ENCODE measurements around the gene ZSCAN5C. TPM values are rescaled to one million over a fixed set of nuclear protein-coding genes. Genes with fewer than 3 reads are reported as not detected.

Gene ZSCAN5C
- total and polyA plus RNA-seq, 4 experiments from 2014 or later, result not detected

DNA sequence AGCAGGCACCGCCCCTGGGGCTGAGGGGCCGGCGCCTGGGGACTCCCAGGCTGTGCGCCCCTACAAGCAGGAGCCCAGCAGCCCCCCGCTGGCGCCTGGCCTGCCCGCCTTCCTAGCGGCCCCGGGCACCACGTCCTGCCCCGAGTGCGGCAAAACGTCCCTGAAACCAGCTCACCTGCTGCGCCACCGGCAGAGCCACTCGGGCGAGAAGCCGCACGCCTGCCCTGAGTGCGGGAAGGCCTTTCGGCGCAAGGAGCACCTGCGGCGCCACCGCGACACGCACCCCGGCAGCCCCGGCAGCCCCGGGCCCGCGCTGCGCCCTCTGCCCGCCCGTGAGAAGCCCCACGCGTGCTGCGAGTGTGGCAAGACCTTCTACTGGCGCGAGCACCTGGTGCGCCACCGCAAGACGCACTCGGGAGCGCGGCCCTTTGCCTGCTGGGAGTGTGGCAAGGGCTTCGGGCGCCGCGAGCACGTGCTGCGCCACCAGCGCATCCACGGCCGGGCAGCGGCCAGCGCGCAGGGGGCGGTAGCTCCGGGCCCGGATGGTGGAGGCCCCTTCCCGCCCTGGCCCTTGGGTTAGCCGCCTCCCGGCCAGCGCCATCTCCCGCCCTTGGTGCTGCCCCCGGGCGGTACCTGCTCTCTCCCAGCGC is 42.3 kb upstream of the ZSCAN5C start:
- no peaks in the 10 kb centered on the region for H3K9me3 ChIP-seq (ENCODE audit: control insufficient read depth in 1 of 2, low read length in 2 of 2)
- DNase-seq, result no peak
- Mint-ChIP-seq H3K9me3 (no peaks in the 10 kb centered on the region), H3K36me3 (peaks cover 25 to 35% of the 10 kb centered on the region in 2 donors), H3K4me1 (peaks cover 0 to 3% (median 2%) of the 10 kb centered on the region in 4 donors), H3K4me3 (no peak overlapping the region), H3K27me3 (peaks cover 0 to 2% of the 10 kb centered on the region in 2 donors), H3K27ac (no peak overlapping the region)
- CTCF ChIA-PET (ENCODE audit: partially characterized antibody), result no interaction called here
- no peaks in the 10 kb centered on the region for H3K27me3 ChIP-seq (ENCODE audit: insufficient read depth, low read length)
- H3K4me1 ChIP-seq (ENCODE audit: insufficient read depth, low read length), result no peaks in the 10 kb centered on the region
- POLR2A ChIA-PET (ENCODE audit: partially characterized antibody), result interaction anchor here (1.1 kb wide), 1 partner anchor 18 kb away, joined by 3 read pairs; the partner anchor contains the start of gene ZNF444
- H3K27ac ChIP-seq (ENCODE audit: low read depth, low read length), result no peak overlapping the region
- H3K36me3 ChIP-seq (ENCODE audit: insufficient read depth, low read length), result peaks cover 13% of the 10 kb centered on the region
- intact Hi-C loops (cut with micrococcal nuclease), result no loop called here
- H3K4me3 ChIP-seq (ENCODE audit: low read length in 2 of 2), result no peak overlapping the region

DNA sequence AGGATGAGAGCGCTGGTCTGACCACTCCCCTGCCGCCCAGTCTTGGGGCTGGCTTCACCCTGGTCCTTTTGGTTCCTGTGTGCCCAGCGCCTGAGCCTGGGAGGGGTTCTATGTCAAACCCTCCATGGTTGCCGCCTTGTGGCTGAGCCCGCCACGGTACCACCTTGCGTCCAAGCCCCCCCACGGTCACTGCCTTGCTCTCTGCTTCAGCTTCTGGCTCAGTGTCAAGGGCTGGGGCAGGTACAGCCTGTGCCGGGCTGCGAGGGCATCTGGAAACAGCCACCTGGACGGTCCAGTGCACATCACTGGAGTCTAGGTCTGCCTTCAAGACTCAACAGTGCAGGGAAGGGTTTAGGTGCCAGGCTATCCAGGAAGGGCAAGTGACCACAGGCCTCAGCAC is 40.5 kb upstream of the ZSCAN5C start:
- H3K36me3 Mint-ChIP-seq, result peaks cover 18 to 23% of the 10 kb centered on the region in 2 donors
- Histone ChIP-seq H3K4me3 (ENCODE audit: low read length in 2 of 2) (no peak overlapping the region), H3K27me3 (ENCODE audit: insufficient read depth, low read length) (no peaks in the 10 kb centered on the region), H3K9me3 (ENCODE audit: control insufficient read depth in 1 of 2, low read length in 2 of 2) (no peaks in the 10 kb centered on the region), H3K27ac (ENCODE audit: low read depth, low read length) (no peak overlapping the region), H3K4me1 (ENCODE audit: insufficient read depth, low read length) (no peaks in the 10 kb centered on the region), H3K36me3 (ENCODE audit: insufficient read depth, low read length) (peaks cover 8% of the 10 kb centered on the region)
- H3K27ac Mint-ChIP-seq, result no peak overlapping the region
- ChIA-PET POLR2A (ENCODE audit: partially characterized antibody) (no interaction called here), CTCF (ENCODE audit: partially characterized antibody) (no interaction called here)
- H3K4me3 Mint-ChIP-seq, result no peak overlapping the region
- H3K27me3 Mint-ChIP-seq, result peaks cover 3% of the 10 kb centered on the region in 2 donors
- peaks cover 0 to 4% (median 3%) of the 10 kb centered on the region in 4 donors for H3K4me1 Mint-ChIP-seq
- H3K9me3 Mint-ChIP-seq, result peaks cover 0 to 2% (median 0%) of the 10 kb centered on the region in 8 donors
- intact Hi-C loops (cut with micrococcal nuclease), result no loop called here
- DNase-seq, result no peak

DNA sequence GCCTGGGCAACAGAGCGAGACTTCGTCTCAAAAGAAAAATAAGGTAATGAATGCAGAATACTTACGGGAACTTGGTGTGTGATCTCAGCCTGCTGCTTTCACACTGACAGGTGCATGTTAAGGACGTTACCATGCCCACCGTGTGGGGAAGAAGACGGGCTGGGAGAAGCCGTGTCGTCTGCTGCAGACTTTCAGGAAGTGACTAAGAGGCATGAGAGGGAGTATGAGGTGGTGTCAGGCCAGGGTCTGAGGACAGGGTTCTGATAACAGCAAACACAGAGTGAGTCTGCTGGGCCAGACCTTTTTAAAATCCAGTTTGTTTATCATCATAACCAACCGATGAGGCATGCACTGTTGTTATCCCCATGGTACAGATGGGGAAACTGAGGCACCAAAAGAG is 39.8 kb upstream of the ZSCAN5C start:
- Histone ChIP-seq H3K27me3 (ENCODE audit: insufficient read depth, low read length) (no peaks in the 10 kb centered on the region), H3K9me3 (ENCODE audit: control insufficient read depth in 1 of 2, low read length in 2 of 2) (no peaks in the 10 kb centered on the region), H3K27ac (ENCODE audit: low read depth, low read length) (no peak overlapping the region), H3K36me3 (ENCODE audit: insufficient read depth, low read length) (peaks cover 8% of the 10 kb centered on the region), H3K4me3 (ENCODE audit: low read length in 2 of 2) (no peak overlapping the region), H3K4me1 (ENCODE audit: insufficient read depth, low read length) (no peaks in the 10 kb centered on the region)
- ChIA-PET POLR2A (ENCODE audit: partially characterized antibody) (no interaction called here), CTCF (ENCODE audit: partially characterized antibody) (no interaction called here)
- Mint-ChIP-seq H3K36me3 (peaks cover 18 to 20% of the 10 kb centered on the region in 2 donors), H3K27me3 (peaks cover 3% of the 10 kb centered on the region in 2 donors), H3K9me3 (peaks cover 0 to 2% (median 0%) of the 10 kb centered on the region in 8 donors), H3K4me1 (peaks cover 0 to 4% (median 3%) of the 10 kb centered on the region in 4 donors), H3K27ac (no peak overlapping the region), H3K4me3 (no peak overlapping the region)
- no peak for DNase-seq
- intact Hi-C loops (cut with micrococcal nuclease), result no loop called here

DNA sequence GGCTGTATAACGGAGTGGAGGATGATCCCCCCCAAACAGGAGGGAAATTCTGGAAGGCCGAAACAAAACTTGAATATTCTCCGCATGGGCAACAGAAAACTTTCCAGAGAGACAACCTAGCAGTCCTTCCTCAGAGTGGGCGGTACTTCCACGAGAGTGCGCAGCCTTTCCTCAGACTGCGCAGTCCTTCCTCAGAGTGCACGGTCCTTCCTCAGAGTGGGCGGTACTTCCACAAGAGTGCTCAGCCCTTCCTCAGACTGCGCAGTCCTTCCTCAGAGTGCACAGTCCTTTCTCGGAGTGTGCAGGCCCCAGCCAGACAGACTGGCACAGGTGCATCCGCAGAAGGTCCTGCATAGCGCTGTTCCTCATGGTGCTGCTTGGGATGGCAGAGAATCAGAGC is 39.0 kb upstream of the ZSCAN5C start:
- Mint-ChIP-seq H3K27me3 (peaks cover 3 to 5% of the 10 kb centered on the region in 2 donors), H3K4me1 (peaks cover 0 to 4% (median 3%) of the 10 kb centered on the region in 4 donors), H3K4me3 (peak overlapping the region in 1 of 8 donors; percentile 53), H3K36me3 (peaks cover 12% of the 10 kb centered on the region in 2 donors), H3K9me3 (peaks cover 0 to 2% (median 0%) of the 10 kb centered on the region in 8 donors), H3K27ac (peak overlapping the region in 1 of 7 donors; percentile 55)
- no peak overlapping the region for H3K4me3 ChIP-seq (ENCODE audit: low read length in 2 of 2)
- intact Hi-C loops (cut with micrococcal nuclease), result no loop called here
- POLR2A ChIA-PET (ENCODE audit: partially characterized antibody), result no interaction called here
- H3K27ac ChIP-seq (ENCODE audit: low read depth, low read length), result no peak overlapping the region
- CTCF ChIA-PET (ENCODE audit: partially characterized antibody), result no interaction called here
- DNase-seq, result no peak
- no peaks in the 10 kb centered on the region for H3K9me3 ChIP-seq (ENCODE audit: control insufficient read depth in 1 of 2, low read length in 2 of 2)
- H3K36me3 ChIP-seq (ENCODE audit: insufficient read depth, low read length), result peaks cover 8% of the 10 kb centered on the region
- no peaks in the 10 kb centered on the region for H3K4me1 ChIP-seq (ENCODE audit: insufficient read depth, low read length)
- H3K27me3 ChIP-seq (ENCODE audit: insufficient read depth, low read length), result no peaks in the 10 kb centered on the region

DNA sequence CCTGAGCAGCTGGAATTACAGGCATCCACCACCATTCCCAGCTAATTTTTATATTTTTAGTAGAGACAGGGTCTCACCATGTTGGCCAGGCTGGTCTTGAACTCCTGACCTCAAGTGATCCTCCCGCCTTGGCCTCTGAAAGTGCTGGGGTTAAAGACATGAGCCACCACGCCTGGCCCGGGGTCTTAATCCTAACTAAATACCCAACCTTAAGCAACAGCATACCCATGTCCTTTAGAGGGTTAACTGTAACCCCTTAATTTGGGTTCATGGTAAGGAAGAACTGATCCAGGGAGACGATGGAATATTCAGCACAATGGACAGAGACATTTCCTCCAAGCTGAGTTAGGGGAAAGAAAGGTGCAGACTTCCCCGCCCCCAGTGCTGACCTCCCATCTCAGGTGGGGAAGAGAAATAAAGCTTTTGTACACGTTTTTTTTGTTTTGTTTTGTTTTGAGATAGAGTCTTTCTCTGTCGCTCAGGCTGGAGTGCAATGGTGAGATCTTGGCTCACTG is 35.0 kb upstream of the ZSCAN5C start:
- Histone ChIP-seq H3K4me3 (ENCODE audit: low read length in 2 of 2) (no peak overlapping the region), H3K27ac (ENCODE audit: low read depth, low read length) (no peak overlapping the region), H3K36me3 (ENCODE audit: insufficient read depth, low read length) (no peaks in the 10 kb centered on the region), H3K27me3 (ENCODE audit: insufficient read depth, low read length) (no peaks in the 10 kb centered on the region), H3K9me3 (ENCODE audit: control insufficient read depth in 1 of 2, low read length in 2 of 2) (no peaks in the 10 kb centered on the region), H3K4me1 (ENCODE audit: insufficient read depth, low read length) (no peaks in the 10 kb centered on the region)
- POLR2A ChIA-PET (ENCODE audit: partially characterized antibody), result no interaction called here
- H3K36me3 Mint-ChIP-seq, result no peaks in the 10 kb centered on the region
- peaks cover 4 to 15% of the 10 kb centered on the region in 2 donors for H3K27me3 Mint-ChIP-seq
- H3K4me3 Mint-ChIP-seq, result no peak overlapping the region
- no peak for DNase-seq
- H3K4me1 Mint-ChIP-seq, result peaks cover 2 to 8% (median 5%) of the 10 kb centered on the region in 4 donors
- CTCF ChIA-PET (ENCODE audit: partially characterized antibody), result interaction anchor here (0.7 to 1.0 kb wide), 2 partner anchors 11 to 48 kb away, joined by 3 read pairs; no protein-coding TSS in a partner anchor
- no peak overlapping the region for H3K27ac Mint-ChIP-seq
- intact Hi-C loops (cut with micrococcal nuclease), result no loop called here
- H3K9me3 Mint-ChIP-seq, result peaks cover 0 to 2% (median 0%) of the 10 kb centered on the region in 8 donors

- H3K4me1 Mint-ChIP-seq, result peaks cover 0 to 5% (median 3%) of the 10 kb centered on the region in 4 donors
- H3K27me3 Mint-ChIP-seq, result peaks cover 9 to 12% of the 10 kb centered on the region in 2 donors
- Histone ChIP-seq H3K4me1 (ENCODE audit: insufficient read depth, low read length) (no peaks in the 10 kb centered on the region), H3K36me3 (ENCODE audit: insufficient read depth, low read length) (no peaks in the 10 kb centered on the region), H3K9me3 (ENCODE audit: control insufficient read depth in 1 of 2, low read length in 2 of 2) (no peaks in the 10 kb centered on the region), H3K27ac (ENCODE audit: low read depth, low read length) (no peak overlapping the region), H3K27me3 (ENCODE audit: insufficient read depth, low read length) (no peaks in the 10 kb centered on the region), H3K4me3 (ENCODE audit: low read length in 2 of 2) (no peak overlapping the region)
- CTCF ChIA-PET (ENCODE audit: partially characterized antibody), result interaction anchor here (1.1 to 4.5 kb wide), 5 partner anchors 9 to 104 kb away, joined by 3 to 48 read pairs (median 7); no protein-coding TSS in a partner anchor
- no peaks in the 10 kb centered on the region for H3K9me3 Mint-ChIP-seq
- DNase-seq, result no peak
- H3K36me3 Mint-ChIP-seq, result no peaks in the 10 kb centered on the region
- intact Hi-C loops (cut with micrococcal nuclease), result no loop called here
- POLR2A ChIA-PET (ENCODE audit: partially characterized antibody), result no interaction called here
- H3K4me3 Mint-ChIP-seq, result no peak overlapping the region
- peak overlapping the region in 1 of 7 donors; percentile 9 for H3K27ac Mint-ChIP-seq
Measured at GRCh38 chr19:56170261-56170660, 31.8 kb upstream of the ZSCAN5C start.

DNA sequence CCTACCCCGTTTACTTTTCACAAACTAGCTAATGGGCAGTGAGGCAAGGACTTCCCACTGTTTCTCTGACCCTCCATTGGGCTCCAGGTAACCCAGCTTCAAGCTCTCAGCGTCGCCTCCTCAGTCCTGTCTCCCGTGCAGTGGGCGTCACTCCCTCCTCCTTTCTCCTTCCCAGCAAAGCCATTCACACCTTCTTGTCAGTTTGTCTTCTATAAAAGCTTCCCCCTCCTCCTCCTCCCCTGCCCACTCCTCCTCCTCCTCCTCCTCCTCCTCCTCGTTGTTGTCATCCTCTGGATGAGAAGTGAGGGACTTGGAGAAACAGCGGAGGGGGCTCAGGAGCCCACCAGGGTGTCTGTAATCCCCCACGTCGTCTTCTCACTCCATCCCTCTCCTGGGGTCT is 28.0 kb upstream of the ZSCAN5C start:
- Histone ChIP-seq H3K27me3 (ENCODE audit: insufficient read depth, low read length) (no peaks in the 10 kb centered on the region), H3K4me1 (ENCODE audit: insufficient read depth, low read length) (no peaks in the 10 kb centered on the region), H3K27ac (ENCODE audit: low read depth, low read length) (no peak overlapping the region), H3K36me3 (ENCODE audit: insufficient read depth, low read length) (no peaks in the 10 kb centered on the region), H3K4me3 (ENCODE audit: low read length in 2 of 2) (no peak overlapping the region), H3K9me3 (ENCODE audit: control insufficient read depth in 1 of 2, low read length in 2 of 2) (no peaks in the 10 kb centered on the region)
- POLR2A ChIA-PET (ENCODE audit: partially characterized antibody), result no interaction called here
- DNase-seq, result no peak
- H3K9me3 Mint-ChIP-seq, result no peaks in the 10 kb centered on the region
- H3K27ac Mint-ChIP-seq, result no peak overlapping the region
- intact Hi-C loops (cut with micrococcal nuclease), result no loop called here
- CTCF ChIA-PET (ENCODE audit: partially characterized antibody), result interaction anchor here (1.6 to 5.1 kb wide), 4 partner anchors 13 to 108 kb away, joined by 4 to 48 read pairs (median 16); no protein-coding TSS in a partner anchor
- H3K27me3 Mint-ChIP-seq, result peaks cover 11 to 13% of the 10 kb centered on the region in 2 donors
- peaks cover 0 to 5% (median 3%) of the 10 kb centered on the region in 4 donors for H3K4me1 Mint-ChIP-seq
- no peak overlapping the region for H3K4me3 Mint-ChIP-seq
- no peaks in the 10 kb centered on the region for H3K36me3 Mint-ChIP-seq

Measured in CD4-positive, alpha-beta memory T cell (primary cell).